Loucy (cell line): ENCODE data around the gene SLC6A6.

ENCODE experiments used
- H2AFZ ChIP-seq: fragments of 200-600 bp; sonication (generic); 2 replicates; pipeline ENCODE4 v1.6.0; 2016; ENCODE audit warnings: antibody characterized with exemption, mild to moderate bottlenecking, low read length, moderate library complexity
- H3F3A ChIP-seq: fragments of 200-600 bp; 2 replicates; pipeline ENCODE4 v1.6.0; 2016; ENCODE audit warnings: antibody characterized with exemption, low read depth, mild to moderate bottlenecking
- H3K27me3 ChIP-seq: fragments of 200-600 bp; sonication (generic); 2 replicates; pipeline ENCODE4 v1.6.1; 2014; ENCODE audit warnings: low read length, mild to moderate bottlenecking; ENCODE audit not compliant: insufficient read depth, poor library complexity, severe bottlenecking
- H3K36me3 ChIP-seq: fragments of 200-600 bp; sonication (generic); 2 replicates; pipeline ENCODE4 v1.6.1; 2016; ENCODE audit warnings: low read length; ENCODE audit not compliant: insufficient read depth
- H3K4me1 ChIP-seq: fragments of 200-600 bp; sonication (generic); 2 replicates; pipeline ENCODE4 v1.5.1; 2014; ENCODE audit warnings: low read length, mild to moderate bottlenecking; ENCODE audit not compliant: insufficient read depth, poor library complexity, severe bottlenecking
- H3K4me2 ChIP-seq: fragments of 200-600 bp; sonication (generic); 2 replicates; pipeline ENCODE4 v1.6.0; 2014; ENCODE audit warnings: antibody characterized with exemption, low read length, low read depth, mild to moderate bottlenecking; ENCODE audit not compliant: poor library complexity, severe bottlenecking
- H3K4me3 ChIP-seq: fragments of 200-600 bp; sonication (generic); 2 replicates; pipeline ENCODE4 v1.5.1; 2014; ENCODE audit warnings: low read length, mild to moderate bottlenecking, mixed read lengths; ENCODE audit not compliant: poor library complexity, severe bottlenecking
- H3K79me2 ChIP-seq: fragments of 200-600 bp; sonication (generic); 2 replicates; pipeline ENCODE4 v1.6.1; 2014; ENCODE audit warnings: low read length; ENCODE audit not compliant: insufficient read depth
- H3K9ac ChIP-seq: fragments of 200-600 bp; sonication (generic); 2 replicates; pipeline ENCODE4 v1.6.0; 2014; ENCODE audit warnings: mild to moderate bottlenecking, low read depth, low read length, moderate library complexity; ENCODE audit not compliant: poor library complexity, severe bottlenecking
- H3K9me2 ChIP-seq: fragments of 200-600 bp; sonication (generic); replicated peaks from 2 replicates; pipeline ENCODE4 v1.6.1; 2016; ENCODE audit warnings: low read depth, low read length, mixed read lengths
- H3K9me3 ChIP-seq: fragments of 200-600 bp; sonication (generic); 2 replicates; pipeline ENCODE4 v1.6.1; 2014; ENCODE audit warnings: mild to moderate bottlenecking, antibody characterized with exemption, low read length, low read depth; ENCODE audit not compliant: insufficient read depth
- H4K20me1 ChIP-seq: fragments of 200-600 bp; sonication (generic); 2 replicates; pipeline ENCODE4 v1.6.0; 2014; ENCODE audit warnings: antibody characterized with exemption, low read length, mild to moderate bottlenecking; ENCODE audit not compliant: insufficient read depth, poor library complexity, severe bottlenecking
- EZH2phosphoT487 ChIP-seq: fragments of 200-600 bp; IDR thresholded peaks from 2 replicates; pipeline ENCODE4 v1.6.1; 2018; ENCODE audit warnings: antibody characterized with exemption, mild to moderate bottlenecking, moderate library complexity, borderline replicate concordance
- TF ChIP-seq, protein P1 (sequence below): fragments of 200-600 bp; sonication (generic); conservative IDR thresholded peaks from 2 replicates; pipeline ENCODE4 v1.5.1; 2014; ENCODE audit warnings: mild to moderate bottlenecking, antibody characterized with exemption, low read length

SLC6A6 gene

DNA sequence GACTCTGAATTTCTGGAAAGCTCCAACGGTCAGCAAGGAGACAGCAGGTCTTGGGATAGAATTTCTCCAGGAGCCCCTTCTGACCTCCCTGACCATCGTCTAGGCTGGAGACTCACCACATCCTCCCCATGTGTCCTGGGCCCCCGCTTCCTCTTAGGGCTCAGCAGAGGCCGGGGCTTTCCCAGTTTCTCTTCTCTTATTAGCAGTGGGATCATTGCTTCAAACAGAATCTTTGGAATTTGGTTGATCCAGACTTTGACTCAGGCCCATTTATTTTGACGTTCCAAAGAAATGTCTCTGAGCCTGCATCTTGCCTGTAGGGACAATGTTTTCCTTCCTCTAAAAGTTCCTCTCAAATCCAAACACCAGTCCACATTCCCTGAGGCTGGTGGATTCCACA is 38.4 kb upstream of the SLC6A6 start:
- H4K20me1 ChIP-seq = no peaks in the 10 kb centered on the region
- no peak for TF ChIP-seq EZH2phosphoT487
- TF ChIP-seq, protein P1, sequence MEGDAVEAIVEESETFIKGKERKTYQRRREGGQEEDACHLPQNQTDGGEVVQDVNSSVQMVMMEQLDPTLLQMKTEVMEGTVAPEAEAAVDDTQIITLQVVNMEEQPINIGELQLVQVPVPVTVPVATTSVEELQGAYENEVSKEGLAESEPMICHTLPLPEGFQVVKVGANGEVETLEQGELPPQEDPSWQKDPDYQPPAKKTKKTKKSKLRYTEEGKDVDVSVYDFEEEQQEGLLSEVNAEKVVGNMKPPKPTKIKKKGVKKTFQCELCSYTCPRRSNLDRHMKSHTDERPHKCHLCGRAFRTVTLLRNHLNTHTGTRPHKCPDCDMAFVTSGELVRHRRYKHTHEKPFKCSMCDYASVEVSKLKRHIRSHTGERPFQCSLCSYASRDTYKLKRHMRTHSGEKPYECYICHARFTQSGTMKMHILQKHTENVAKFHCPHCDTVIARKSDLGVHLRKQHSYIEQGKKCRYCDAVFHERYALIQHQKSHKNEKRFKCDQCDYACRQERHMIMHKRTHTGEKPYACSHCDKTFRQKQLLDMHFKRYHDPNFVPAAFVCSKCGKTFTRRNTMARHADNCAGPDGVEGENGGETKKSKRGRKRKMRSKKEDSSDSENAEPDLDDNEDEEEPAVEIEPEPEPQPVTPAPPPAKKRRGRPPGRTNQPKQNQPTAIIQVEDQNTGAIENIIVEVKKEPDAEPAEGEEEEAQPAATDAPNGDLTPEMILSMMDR = no peak
- H3K4me1 ChIP-seq = no peaks in the 10 kb centered on the region
- H3K4me2 ChIP-seq = no peak overlapping the region
- H3F3A ChIP-seq = no peaks in the 10 kb centered on the region
- no peaks in the 10 kb centered on the region for H3K36me3 ChIP-seq
- no peaks in the 10 kb centered on the region for H3K79me2 ChIP-seq
- H3K9ac ChIP-seq = no peak overlapping the region
- no peaks in the 10 kb centered on the region for H3K9me2 ChIP-seq
- H3K27me3 ChIP-seq = no peaks in the 10 kb centered on the region
- H2AFZ ChIP-seq = no peak overlapping the region
- H3K4me3 ChIP-seq = no peak overlapping the region
- H3K9me3 ChIP-seq = no peaks in the 10 kb centered on the region

DNA sequence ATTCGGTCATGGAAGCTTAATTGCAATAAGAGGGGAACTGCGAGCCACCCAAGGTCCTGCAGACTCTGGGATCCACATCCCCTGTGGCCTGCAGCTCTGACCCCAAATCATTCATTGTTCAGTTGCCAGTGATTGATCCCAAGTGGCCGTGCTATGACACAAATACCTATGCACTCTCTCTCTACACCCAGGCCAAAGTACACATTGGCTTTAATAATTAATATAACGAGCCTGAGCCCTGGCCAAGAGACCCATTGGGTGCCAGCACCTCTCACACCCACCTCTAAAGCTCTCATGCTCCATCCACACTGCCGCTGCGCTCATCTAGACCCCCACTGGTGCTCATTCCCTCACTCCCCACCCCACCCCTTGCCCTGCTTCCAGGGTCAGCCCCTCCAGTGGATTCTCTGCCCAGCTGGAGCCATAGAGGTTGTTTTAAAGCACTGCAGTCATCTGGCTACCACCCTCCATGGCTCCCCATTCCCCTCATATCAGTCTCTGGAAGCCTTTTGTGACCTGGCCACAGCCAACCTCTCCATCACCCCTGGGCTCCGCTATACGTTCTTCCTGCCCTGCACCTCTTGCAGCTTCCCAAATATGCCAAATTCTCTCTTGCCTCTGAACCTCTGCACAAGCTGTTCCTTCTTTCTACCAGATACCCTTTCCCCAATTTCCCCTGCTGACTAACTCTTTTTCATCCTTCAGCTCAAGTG is 37.7 kb upstream of the SLC6A6 start:
- no peaks in the 10 kb centered on the region for H3K4me1 ChIP-seq
- H2AFZ ChIP-seq = no peak overlapping the region
- H3K9ac ChIP-seq = no peak overlapping the region
- H3K36me3 ChIP-seq = no peaks in the 10 kb centered on the region
- no peak overlapping the region for H3K4me2 ChIP-seq
- H3K27me3 ChIP-seq = no peaks in the 10 kb centered on the region
- no peaks in the 10 kb centered on the region for H4K20me1 ChIP-seq
- no peaks in the 10 kb centered on the region for H3K79me2 ChIP-seq
- no peak overlapping the region for H3K4me3 ChIP-seq
- no peaks in the 10 kb centered on the region for H3K9me3 ChIP-seq
- TF ChIP-seq EZH2phosphoT487 = no peak
- H3F3A ChIP-seq = no peaks in the 10 kb centered on the region
- no peaks in the 10 kb centered on the region for H3K9me2 ChIP-seq

- Histone ChIP-seq H3K4me1 (no peaks in the 10 kb centered on the region), H3K36me3 (no peaks in the 10 kb centered on the region), H3F3A (no peaks in the 10 kb centered on the region), H4K20me1 (no peaks in the 10 kb centered on the region), H2AFZ (no peak overlapping the region), H3K9me2 (no peaks in the 10 kb centered on the region), H3K9me3 (no peaks in the 10 kb centered on the region), H3K4me2 (no peak overlapping the region), H3K79me2 (no peaks in the 10 kb centered on the region), H3K27me3 (no peaks in the 10 kb centered on the region), H3K9ac (no peak overlapping the region), H3K4me3 (no peak overlapping the region)
- no peak for TF ChIP-seq EZH2phosphoT487
- TF ChIP-seq, protein P1 = no peak
Observed at GRCh38 chr3:14366248-14366647, 36.2 kb upstream of the SLC6A6 start.
